HG02885 (cell line): ENCODE measurements around the gene ZSWIM7.
"Not testable (repeated sequence)": the region's sequence is repeated elsewhere in the genome, so short reads cannot be mapped to it uniquely, and the experiment has no call there.

ENCODE experiments used
- ATAC-seq: cut with Tn5 transposase; IDR thresholded peaks from one replicate; pipeline ENCODE4 v1.9.1; 2021; ENCODE audit warnings: mild to moderate bottlenecking; ENCODE audit not compliant: unreplicated experiment, poor library complexity

ZSWIM7 gene

GRCh38 chr17:15936481-15936880 lies 63.0 kb downstream of the ZSWIM7 start:
- ATAC-seq = not testable (repeated sequence)

- no peak for ATAC-seq
Observed at GRCh38 chr17:15935891-15936290, 63.6 kb downstream of the ZSWIM7 start.

GRCh38 chr17:15934866-15935265 lies 64.6 kb downstream of the ZSWIM7 start:
- ATAC-seq = no peak

GRCh38 chr17:15931394-15931793 lies 68.1 kb downstream of the ZSWIM7 start:
- ATAC-seq = no peak

- ATAC-seq = no peak
Observed at GRCh38 chr17:15930426-15930825, 69.1 kb downstream of the ZSWIM7 start.

GRCh38 chr17:15929941-15930340 lies 69.6 kb downstream of the ZSWIM7 start:
- no peak for ATAC-seq

GRCh38 chr17:15928286-15928785 lies 71.2 kb downstream of the ZSWIM7 start:
- no peak for ATAC-seq
